Body of pancreas (tissue), 4 donors: ENCODE measurements around the gene MRPL46.

Experiments used
- POLR2A ChIP-seq, 3 donors: fragments of 450-650 bp; IDR thresholded peaks; one replicate each; pipeline ENCODE4 v1.6.1; 2016; ENCODE audit warnings: antibody characterized with exemption in 3 of 3, mild to moderate bottlenecking in 2 of 3
- TF ChIP-seq, protein P1 (sequence below), 7 experiments: fragments of 450-650 bp in 4 of 7; fragments of 200-600 bp in 3 of 7; sonication (generic) in 3 of 7; IDR thresholded peaks; one replicate each; pipeline ENCODE4 v1.5.1; 2016 to 2019; ENCODE audit warnings: antibody characterized with exemption in 7 of 7

DNA sequence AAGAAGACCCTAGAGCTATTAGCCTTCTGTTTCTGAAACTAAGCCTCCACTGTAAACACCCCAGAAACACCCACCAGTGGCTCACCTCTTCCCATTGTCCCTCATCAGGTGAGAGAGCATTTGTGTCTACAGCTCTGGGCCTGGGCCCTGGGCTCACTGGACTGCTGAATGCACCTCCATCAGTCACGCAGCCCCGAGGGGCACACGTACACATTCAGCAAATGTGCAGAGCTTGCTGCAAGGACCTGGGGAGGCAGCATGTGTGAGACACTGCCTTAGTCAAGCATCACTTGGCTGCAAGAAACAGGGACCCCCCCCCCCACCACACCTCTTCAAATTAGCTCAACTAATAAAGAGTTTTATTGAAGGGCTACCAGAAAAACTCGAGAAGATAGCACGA is 29.0 kb downstream of the MRPL46 start:
- TF ChIP-seq, protein P1, sequence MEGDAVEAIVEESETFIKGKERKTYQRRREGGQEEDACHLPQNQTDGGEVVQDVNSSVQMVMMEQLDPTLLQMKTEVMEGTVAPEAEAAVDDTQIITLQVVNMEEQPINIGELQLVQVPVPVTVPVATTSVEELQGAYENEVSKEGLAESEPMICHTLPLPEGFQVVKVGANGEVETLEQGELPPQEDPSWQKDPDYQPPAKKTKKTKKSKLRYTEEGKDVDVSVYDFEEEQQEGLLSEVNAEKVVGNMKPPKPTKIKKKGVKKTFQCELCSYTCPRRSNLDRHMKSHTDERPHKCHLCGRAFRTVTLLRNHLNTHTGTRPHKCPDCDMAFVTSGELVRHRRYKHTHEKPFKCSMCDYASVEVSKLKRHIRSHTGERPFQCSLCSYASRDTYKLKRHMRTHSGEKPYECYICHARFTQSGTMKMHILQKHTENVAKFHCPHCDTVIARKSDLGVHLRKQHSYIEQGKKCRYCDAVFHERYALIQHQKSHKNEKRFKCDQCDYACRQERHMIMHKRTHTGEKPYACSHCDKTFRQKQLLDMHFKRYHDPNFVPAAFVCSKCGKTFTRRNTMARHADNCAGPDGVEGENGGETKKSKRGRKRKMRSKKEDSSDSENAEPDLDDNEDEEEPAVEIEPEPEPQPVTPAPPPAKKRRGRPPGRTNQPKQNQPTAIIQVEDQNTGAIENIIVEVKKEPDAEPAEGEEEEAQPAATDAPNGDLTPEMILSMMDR (IDR thresholded peaks at IDR 0.05), result no peak
- no peak for TF ChIP-seq POLR2A (IDR thresholded peaks at IDR 0.05)
